ENCODE results near the gene LLPH.

The LLPH gene

DNA sequence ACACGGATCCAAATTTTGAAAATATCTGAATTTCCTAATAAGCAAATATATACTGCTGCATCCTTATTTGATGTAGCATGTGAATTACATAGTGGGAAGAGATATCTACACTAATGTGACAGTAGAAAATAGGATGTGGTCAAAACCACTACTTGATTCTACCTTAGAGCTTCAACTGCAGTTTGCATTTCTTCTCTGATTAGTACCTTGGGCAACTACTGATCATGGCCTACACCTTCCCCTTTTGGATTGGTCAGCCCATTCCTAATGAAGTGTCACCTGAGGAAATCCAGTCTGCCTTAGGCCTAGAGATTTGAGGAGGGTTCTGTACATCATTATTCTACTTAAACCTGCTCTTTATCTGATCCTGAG lies 10.7 kb downstream of the LLPH start:
- ChIA-PET CTCF (interaction anchor here (1.0 kb wide), 1 partner anchor 12 kb away, joined by 3 read pairs; no protein-coding TSS in a partner anchor), POLR2A (ENCODE audit: low non-redundant PET) (no interaction called here)
- no peak overlapping the region for H3K27ac ChIP-seq
- no peak for DNase-seq (ENCODE audit: low spot score)
- TF ChIP-seq, protein P1, sequence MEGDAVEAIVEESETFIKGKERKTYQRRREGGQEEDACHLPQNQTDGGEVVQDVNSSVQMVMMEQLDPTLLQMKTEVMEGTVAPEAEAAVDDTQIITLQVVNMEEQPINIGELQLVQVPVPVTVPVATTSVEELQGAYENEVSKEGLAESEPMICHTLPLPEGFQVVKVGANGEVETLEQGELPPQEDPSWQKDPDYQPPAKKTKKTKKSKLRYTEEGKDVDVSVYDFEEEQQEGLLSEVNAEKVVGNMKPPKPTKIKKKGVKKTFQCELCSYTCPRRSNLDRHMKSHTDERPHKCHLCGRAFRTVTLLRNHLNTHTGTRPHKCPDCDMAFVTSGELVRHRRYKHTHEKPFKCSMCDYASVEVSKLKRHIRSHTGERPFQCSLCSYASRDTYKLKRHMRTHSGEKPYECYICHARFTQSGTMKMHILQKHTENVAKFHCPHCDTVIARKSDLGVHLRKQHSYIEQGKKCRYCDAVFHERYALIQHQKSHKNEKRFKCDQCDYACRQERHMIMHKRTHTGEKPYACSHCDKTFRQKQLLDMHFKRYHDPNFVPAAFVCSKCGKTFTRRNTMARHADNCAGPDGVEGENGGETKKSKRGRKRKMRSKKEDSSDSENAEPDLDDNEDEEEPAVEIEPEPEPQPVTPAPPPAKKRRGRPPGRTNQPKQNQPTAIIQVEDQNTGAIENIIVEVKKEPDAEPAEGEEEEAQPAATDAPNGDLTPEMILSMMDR (conservative IDR thresholded peaks at IDR 0.05; ENCODE audit: low read depth), result no peak

DNA sequence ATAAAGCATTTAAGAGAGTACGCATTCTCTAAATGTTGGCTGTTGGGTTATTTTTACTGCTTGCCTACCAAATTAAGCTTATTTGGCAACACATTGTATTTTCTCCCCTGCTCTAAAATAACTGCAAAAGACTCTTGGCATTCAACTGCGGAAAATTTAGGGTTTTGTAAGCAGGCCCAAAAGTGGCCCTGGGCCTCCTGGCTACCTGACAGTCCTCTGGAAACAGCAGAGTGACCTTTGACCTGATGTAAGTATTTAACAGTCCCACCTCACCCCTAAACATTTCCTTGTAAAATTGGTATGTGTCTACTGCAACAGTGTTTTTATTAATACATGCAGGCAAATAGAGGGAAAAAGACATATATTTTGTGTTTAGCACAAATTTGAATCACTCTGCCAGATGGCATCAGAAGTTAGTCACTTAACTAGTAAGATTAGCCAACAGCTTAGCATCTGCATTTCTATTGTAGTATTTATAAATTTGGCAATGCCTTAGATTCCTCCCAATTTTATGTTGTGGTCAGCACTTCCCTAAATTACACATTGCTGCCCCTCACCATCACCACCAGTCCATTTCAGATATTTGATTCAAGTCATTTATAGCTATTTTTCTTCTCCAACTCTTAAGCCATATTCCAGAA lies 11.2 kb downstream of the LLPH start:
- TF ChIP-seq, protein P1 (conservative IDR thresholded peaks at IDR 0.05; ENCODE audit: low read depth), result no peak
- H3K27ac ChIP-seq, result no peak overlapping the region
- ChIA-PET POLR2A (ENCODE audit: low non-redundant PET) (no interaction called here), CTCF (interaction anchor here (0.6 to 1.0 kb wide), 2 partner anchors 12 to 479 kb away, joined by 3 read pairs; no protein-coding TSS in a partner anchor)
- DNase-seq (ENCODE audit: low spot score), result no peak

DNA sequence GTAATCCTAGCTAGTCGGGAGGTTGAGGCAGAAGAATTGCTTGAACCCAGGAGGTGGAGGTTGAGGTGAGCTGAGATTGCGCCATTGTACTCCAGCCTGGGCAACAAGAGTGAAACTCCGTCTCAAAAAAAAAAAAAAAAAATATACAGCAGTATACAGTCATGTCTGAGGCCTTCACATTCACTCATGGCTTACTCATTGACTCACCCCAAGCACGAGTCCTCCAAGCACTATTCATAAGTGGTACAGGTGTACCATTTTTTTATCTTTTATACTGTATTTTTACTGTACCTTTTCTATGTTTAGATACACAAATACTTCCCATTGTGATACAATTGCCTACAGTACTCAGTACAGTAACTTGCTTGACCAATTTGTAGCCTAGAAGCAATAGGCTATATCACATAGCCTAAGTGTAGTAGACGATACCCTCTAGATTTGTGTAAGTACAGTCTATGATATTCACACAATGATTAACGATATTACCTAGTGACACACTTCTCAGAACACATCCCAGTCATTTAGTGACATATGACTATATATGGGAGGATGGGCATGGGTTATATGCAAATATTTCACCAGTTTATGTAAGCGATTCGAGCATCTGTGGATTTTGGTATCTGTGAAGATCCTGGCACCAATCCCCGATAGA lies 12.2 kb downstream of the LLPH start:
- ChIA-PET POLR2A (ENCODE audit: low non-redundant PET) (no interaction called here), CTCF (no interaction called here)
- TF ChIP-seq, protein P1 (conservative IDR thresholded peaks at IDR 0.05; ENCODE audit: low read depth), result no peak
- DNase-seq (ENCODE audit: low spot score), result no peak
- no peak overlapping the region for H3K27ac ChIP-seq

DNA sequence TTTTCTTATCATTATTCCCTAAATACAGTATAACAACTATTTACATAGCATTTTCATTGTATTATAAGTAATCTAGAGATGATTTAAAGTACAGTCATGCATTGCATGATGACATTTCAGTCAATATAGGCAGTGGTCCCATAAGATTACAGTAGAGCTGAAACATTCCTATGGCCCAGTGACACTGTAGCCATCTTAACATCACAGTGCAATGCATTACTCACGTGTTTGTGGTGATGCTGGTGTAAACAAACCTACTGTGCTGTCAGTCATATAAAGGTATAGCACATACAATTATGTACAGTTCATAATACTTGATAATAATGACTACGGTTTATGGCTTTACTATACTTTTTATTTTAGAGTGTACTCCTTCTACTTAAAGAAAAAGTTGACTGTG lies 13.3 kb downstream of the LLPH start:
- DNase-seq (ENCODE audit: low spot score), result no peak
- ChIA-PET POLR2A (ENCODE audit: low non-redundant PET) (no interaction called here), CTCF (interaction anchor here (1.1 to 1.3 kb wide), 2 partner anchors 10 to 30 kb away, joined by 3 to 4 read pairs; no protein-coding TSS in a partner anchor)
- no peak overlapping the region for H3K27ac ChIP-seq
- TF ChIP-seq, protein P1 (conservative IDR thresholded peaks at IDR 0.05; ENCODE audit: low read depth), result no peak

DNA sequence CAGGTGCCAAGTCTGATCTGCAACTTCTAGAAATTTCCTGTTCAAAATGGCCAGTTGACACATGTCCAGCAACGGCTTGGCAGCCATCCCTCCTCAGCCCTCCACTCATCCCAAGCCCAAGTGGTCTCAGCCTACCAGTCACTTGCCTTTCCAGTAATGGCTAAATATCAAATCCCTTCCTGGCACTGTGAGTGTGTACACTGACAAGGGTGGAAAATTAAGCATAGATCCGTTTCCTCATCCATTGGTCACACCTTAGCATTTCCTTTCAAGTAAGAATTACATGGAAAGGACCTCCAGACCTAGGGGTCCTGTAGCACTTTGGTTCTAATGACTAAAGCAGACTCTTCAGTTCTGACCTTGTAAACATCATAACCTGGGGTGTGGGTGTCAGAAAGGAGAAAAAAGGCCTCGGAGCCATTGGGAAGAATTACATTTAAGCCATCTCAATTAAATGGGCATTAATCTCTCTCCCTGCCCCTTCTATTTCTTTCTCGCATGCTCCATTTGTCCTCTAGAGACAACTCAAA lies 15.4 kb downstream of the LLPH start:
- no peak overlapping the region for H3K27ac ChIP-seq
- POLR2A ChIA-PET (ENCODE audit: low non-redundant PET), result no interaction called here
- no peak for DNase-seq (ENCODE audit: low spot score)
- CTCF ChIA-PET, result no interaction called here
- TF ChIP-seq, protein P1 (conservative IDR thresholded peaks at IDR 0.05; ENCODE audit: low read depth), result no peak

DNA sequence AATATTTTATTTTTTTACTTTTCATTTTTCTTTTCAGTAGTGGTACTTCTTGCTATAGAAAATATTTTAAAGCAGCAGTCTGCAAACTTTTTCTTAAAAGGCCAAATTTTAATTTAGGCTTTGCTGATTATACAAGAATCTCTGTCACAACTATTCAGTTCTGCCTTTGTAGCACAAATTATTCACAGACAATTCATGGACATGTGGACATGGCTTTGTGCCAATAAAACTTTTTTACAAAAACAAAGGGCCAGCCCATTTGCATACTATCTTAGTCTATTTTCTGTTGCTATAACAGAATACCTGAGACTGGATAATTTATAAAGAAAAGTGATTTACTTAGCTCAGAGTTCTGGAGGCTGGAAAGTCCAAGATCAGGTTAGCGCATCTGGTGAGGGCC lies 17.1 kb downstream of the LLPH start:
- no peak overlapping the region for H3K27ac ChIP-seq
- ChIA-PET POLR2A (ENCODE audit: low non-redundant PET) (no interaction called here), CTCF (interaction anchor here (0.6 kb wide), 1 partner anchor 743 kb away, joined by 6 read pairs; no protein-coding TSS in a partner anchor)
- TF ChIP-seq, protein P1 (conservative IDR thresholded peaks at IDR 0.05; ENCODE audit: low read depth), result no peak
- no peak for DNase-seq (ENCODE audit: low spot score)

Measured in RWPE1 (cell line).